IPS DF 19.7 (cell line): ENCODE data around the gene GGA1.

Source experiments
- DNase-seq: peaks from one replicate; pipeline ENCODE4 v3.0.0-alpha.2; 2013; ENCODE audit warnings: low read depth, low spot score

The GGA1 gene

GRCh38 chr22:37674951-37675929 is 66.6 kb downstream of the GGA1 start, which contains the start of gene LGALS1:
TSS of gene LGALS1 (plus strand) at chr22:37675636. CDS start at chr22:37675703, 67 bp downstream.
- no peak for DNase-seq

GRCh38 chr22:37675930-37676735 is 67.5 kb downstream of the GGA1 start:
- no peak for DNase-seq

GRCh38 chr22:37676736-37677492 is 68.3 kb downstream of the GGA1 start:
- DNase-seq, result no peak

GRCh38 chr22:37677493-37677974 is 68.9 kb downstream of the GGA1 start:
- no peak for DNase-seq

- no peak for DNase-seq
Measured at GRCh38 chr22:37678372-37678771, 69.7 kb downstream of the GGA1 start.

GRCh38 chr22:37679670-37680069 is 71.0 kb downstream of the GGA1 start:
- DNase-seq, result no peak

GRCh38 chr22:37680191-37680851 is 71.7 kb downstream of the GGA1 start:
- no peak for DNase-seq

- no peak for DNase-seq
Measured at GRCh38 chr22:37681001-37681424, 72.4 kb downstream of the GGA1 start.

- DNase-seq, result no peak
Measured at GRCh38 chr22:37681556-37682049, 73.0 kb downstream of the GGA1 start.
